Stimulated activated CD4-positive, alpha-beta T cell treated with anti-CD3 and anti-CD28 coated beads, Interleukin-12 subunit alpha, Interleukin-12 subunit beta, amount 100 ng/mL, for 48 hours (primary cell): ENCODE data around the gene CMPK1.
"Not testable (repeated sequence)": the region's sequence is repeated elsewhere in the genome, so short reads cannot be mapped to it uniquely, and the experiment has no call there.

Experiments
- DNase-seq, 3 donors: peaks; one replicate each; pipeline ENCODE4 v3.0.0-alpha.2; 2020; ENCODE audit warnings: low read depth in 2 of 3, low spot score in 1 of 3

CMPK1 gene

DNA sequence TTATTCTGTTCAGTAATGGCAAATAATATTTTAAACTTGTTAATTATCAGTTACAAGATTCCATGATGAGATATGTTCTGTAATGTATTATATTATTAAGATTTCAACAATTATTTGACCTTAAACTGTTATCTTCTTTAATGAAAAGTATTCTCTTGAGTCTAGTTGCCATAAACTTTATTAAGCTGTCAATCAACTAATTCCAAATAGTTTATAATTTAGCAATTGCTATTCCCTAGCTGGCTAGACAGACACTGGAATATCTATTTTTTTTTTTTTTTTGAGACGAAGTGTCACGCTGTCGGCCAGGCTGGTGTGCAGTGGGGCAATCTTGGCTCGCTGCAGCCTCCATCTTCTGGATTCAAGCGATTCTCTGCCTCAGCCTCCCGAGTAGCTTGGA is 3.8 kb downstream of the CMPK1 start:
- DNase-seq: no peak

DNA sequence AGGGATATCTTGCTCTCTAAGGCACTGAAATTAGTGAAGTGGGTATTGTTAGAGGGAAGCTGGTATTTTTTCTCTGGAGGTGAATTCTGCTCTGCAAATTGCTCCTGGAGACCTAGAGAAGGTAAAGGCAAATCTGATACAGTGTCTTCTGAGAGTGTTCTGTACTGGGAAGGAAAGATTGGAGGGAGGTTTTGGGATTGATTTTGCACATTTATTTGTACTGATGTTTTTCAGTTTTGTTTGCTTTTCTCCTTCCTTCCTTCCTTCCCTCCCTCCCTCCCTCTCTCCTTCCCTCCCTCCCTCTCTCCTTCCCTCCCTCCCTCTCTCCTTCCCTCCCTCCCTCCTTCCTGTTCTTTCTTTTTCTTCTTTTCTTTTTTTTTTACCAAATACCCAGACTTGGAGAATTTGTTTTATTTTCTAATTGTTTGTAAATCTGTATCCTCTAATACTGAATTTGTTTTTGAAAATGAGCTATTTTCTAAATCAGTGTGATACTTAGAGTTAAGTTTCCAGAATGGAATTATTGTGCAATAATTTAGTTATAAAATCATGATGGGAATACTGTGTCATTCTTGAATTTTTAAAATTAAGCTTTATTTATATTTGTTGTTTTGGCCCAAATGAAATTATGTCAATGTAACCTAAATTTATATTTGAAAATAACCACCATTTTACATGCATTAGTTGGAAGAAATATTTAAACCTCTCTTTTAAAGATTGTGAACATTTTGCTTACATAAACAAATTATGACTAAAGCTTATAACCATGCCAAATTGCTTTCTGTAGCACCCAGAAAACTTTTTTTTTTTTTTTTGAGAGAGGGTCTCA is 4.9 kb downstream of the CMPK1 start:
- DNase-seq: no peak

DNA sequence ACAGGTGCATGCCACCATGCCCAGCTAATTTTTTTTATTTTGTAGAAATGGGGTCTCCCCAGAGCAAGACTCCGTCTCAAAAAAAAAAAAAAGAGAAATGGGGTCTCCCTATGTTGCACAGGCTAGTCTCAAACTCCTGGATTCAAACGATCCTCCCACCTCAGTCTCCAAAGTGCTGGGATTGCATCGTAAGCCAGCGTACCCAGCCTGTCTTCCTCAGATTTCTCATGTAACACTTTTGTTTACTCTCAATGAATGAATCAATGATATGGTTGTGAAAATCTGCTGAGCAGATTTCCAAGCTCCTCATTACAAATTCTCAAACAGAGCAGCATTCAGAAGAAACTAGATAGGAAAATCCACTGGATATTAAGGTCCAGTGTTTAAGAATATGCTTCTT is 6.6 kb downstream of the CMPK1 start:
- DNase-seq: no peak

DNA sequence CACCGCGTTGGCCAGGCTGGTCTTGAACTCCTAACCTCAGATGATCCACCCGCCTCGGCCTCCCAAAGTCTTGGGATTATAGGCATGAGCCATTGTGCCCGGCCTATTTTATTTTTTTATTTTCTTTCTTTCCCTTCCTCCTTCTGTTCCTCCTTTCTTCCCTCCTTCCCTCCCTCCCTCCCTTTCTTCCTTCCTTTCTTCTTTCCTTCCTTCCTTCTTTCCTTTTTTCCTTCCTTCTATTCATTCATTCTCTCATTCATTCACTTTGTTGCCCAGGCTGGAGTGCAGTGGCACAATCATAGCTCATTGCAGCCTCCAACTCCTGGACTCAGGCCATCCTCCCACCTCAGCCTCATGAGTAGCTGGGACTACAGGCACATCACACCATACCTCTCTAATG is 13.4 kb downstream of the CMPK1 start:
- not testable (repeated sequence) for DNase-seq

DNA sequence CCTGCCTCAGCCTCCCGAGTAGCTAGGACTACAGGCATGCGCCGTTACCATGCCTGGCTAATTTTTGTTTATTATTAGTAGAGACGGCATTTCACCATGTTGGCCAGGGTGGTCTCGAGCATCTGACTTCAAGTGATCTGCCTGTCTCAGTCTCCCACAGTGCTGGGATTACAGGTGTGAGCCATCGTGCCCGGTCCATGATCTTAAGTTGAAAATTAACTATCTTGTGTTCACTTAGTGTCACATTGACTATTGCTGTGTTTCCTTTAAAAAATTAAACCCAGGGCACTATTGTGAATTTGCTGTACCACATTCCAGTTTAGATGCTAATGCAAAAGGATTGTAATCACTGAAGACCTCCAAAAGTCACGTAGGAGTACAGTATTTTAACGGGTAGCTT is 14.1 kb downstream of the CMPK1 start:
- no peak for DNase-seq

DNA sequence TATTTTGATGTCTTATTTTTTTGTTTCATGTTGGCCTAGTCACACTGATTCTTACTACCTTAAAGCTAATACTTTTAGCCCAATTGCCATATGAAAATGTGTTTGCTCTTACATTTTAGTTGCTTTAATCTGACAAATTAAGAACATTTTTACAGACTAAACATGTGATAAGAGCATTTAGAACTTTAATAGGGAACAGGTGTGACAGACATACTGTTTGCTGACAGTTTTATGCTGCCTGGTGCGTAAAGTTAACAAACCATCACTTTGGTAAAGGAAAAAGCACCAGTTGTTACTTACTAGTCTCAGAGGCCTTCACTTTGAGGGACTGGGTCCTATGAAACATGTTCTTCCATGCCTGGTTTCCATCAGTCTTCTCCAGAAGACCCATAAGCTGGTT is 14.7 kb downstream of the CMPK1 start:
- no peak for DNase-seq

DNA sequence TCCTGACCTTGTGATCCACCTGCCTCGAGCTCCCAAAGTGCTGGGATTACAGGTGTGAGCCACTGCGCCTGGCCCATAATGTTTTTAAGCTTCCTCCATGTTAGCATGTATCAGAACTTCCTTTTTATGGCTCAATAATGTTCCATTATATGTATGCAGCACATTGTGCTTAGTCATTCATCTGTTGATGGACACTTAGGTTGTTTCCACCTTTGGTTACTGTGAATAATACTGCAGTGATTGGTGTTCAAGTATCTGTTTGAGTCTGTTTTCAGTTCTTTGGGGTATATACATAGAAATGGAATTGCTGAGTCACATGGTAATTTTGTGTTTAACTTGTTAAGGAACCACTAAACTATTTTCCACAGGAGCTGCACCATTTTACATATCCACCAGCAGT is 17.7 kb downstream of the CMPK1 start:
- no peak for DNase-seq

DNA sequence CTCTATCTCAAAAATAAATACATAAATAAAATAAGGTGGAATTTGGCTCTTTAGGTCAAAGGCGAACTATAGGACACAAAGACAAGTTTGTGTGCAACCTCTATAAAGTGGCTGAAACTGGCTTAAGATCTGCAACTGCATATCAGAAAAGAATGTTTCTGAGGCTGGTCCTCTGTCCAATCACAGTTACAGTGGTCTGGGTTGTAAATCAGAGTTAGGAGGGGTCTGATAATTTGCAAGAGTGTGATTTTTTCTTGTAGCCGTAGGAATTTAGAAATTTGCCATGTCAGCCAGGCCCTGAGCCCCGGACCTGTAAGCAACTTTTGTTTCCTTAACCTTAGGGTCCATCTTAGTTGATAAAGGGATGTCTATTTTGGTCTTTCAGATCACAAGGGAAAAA is 27.8 kb downstream of the CMPK1 start:
- DNase-seq: no peak

DNA sequence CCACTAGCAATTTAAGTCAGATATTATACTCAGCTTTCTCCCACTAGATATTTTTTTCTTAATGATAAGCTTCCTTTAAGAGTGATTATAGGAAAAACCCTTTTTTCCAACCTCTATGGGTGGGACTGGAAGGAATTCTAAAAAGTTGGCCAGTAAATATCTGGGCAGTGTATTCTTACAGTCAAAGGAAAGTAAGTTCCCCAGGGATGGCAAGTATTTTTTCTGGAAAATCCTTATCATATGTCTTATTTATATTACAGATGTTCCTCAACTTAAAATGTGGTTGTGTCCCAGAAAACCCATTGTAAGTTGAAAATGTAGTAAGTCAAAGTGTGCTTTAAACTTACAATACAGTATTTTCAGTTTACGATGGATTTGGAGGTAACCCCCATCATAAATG is 29.2 kb downstream of the CMPK1 start:
- DNase-seq: no peak

DNA sequence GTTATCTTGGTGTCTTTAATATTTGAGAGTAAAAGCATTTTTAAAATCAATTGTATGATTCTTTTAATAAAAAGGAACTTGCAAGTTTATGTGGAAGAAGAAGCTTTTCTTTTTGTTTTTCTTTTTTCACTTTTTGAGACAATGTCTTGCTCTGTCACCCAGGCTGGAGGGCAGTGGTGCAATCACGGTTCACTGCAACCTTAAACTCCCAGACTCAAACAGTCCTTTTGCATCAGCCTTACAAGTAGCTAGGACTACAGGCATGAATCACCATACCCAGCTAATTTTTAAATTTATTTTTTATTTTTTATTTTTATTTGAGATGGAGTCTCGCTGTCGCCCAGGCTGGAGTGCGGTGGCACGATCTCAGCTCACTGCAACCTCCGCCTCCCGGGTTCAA is 34.1 kb downstream of the CMPK1 start:
- DNase-seq: no peak

DNA sequence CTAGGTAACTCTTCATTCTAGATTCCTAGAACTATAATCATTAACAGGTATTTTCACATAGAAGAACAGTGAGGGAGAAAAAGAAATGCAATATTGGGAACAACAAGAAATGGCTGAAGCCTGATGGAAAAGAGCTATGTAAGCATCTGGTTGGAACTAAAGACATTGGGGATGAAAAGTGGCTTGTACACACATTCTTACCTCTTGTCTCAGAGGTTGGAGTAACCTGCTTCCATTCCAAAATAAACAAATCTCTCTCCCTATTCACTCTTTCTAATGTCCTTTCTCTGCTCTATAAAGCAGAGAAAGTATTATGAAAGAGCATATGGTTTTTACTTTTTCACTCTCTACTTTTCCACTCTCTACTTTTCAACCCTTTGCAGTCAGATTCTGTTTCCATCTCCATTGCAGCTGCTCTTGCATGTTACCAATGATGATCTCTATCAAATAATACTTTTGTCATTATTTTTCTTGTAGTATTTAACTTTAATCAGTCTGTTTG is 37.5 kb downstream of the CMPK1 start:
- DNase-seq: no peak

DNA sequence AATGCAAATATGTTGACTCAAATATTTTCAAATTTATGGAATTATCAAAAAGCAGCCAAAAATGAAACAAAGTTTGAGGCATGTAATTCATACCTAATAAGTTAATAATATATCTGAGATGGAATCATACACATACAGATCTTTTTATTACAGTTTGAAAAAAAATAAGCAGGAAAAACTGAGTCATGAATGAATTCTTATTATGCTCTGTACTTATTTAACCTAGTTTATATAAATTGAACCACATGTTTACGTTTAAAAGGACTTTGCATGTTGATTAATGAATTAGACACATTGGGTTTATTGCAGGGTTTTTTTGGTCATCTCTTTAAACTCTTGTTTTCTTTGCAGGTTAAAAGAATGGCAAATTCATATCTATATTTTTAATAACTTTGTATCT is 40.9 kb downstream of the CMPK1 start:
- no peak for DNase-seq

DNA sequence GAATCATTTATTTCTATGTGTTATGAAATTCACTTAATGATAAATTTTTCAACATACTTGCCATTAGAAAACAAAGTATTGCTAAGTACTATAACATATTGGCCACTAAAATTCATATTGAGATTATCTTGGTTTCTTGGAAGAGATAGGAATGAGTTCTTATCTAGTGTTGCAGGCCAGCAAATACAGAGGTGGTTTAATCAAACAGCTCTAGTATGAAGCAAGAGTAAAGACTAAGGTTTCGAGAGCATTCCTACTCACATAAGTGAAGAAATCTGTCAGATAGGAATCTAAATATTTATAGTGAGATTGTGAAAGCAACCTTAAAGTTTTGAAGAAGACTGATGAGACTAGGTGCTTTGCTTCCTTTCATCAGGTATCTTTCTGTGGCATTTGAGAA is 44.6 kb downstream of the CMPK1 start:
- no peak for DNase-seq

DNA sequence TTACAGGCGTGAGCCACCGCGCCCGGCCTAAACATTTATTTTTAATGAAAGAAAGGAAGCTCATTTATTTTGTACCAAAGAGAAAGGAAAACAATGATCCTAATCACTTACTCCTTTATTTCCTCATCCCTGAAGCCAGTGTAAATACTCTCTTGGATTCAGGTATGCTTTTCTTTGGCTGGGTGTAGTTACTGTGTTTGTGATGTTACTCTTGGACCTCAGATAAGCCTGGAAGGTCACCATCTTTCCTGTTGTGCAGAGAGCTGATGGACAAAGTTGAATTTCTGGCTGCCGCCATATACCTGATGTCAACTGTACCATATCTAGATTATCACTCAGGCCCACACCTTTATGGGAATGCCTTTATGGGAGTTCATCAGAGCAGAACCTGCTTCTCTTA is 47.1 kb downstream of the CMPK1 start:
- no peak for DNase-seq

DNA sequence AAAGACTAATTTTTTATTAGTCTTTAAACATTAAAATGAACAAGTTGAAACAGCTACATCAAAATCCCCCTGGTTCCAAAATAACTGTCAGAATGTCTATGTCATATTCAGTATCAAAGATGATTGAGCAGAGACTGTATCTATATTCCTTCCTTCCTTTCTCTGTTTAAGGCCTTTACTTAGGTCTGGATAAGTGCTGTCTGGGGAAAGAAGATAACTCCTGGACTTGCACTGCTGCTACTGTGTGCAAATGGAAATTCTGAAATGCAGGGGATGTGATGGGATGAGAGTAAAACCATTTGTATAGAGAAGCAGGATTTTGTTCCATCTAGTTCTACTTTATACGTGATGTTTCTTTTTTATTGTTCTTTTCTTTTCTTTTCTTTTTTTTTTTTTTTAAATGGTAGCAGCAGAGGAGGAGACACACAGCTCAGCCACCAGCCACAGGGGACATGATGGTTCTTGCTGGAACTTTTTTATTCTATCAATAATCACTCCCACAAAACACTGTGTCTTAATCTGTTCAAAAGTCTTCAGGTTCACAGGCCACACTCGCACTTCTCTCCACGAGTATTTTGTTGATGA is 48.9 kb downstream of the CMPK1 start:
- no peak for DNase-seq

DNA sequence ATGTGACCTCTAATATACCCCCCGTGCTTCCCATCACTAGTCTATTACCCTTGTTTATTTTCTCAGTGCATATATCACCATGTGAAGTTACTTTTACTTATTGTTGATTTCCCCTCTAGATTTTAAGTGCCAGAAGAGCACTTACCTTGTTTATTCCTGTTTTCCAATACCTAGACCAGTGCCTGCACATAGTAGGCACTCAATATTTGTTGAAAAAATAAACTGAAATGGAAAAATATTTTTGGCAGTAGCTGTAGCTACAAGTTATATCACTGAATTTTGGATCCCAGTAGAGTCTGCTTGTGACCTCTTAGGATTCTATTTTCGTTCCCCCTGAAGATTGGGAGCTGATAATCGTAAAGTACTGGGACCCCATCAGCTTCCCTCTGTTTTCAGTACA is 50.5 kb downstream of the CMPK1 start:
- DNase-seq: no peak

DNA sequence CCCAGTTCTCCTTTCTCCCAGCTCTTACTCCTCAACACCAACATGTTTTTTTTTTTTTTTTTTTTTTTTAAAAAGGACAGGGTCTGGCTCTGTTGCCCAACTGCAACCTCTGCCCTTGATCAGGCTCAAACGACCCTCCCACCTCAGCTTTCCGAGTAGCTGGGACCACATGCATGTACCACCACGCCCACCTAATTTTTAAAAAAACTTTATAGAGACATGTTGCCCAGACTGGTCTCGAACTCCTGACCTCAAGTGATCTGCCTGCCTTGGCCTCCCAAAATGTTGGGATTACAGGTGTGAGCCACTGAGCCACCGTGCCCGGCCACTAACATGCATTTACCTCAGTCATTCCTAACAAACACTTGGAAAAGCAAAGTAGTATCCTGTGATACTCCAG is 51.4 kb downstream of the CMPK1 start:
- DNase-seq: no peak

DNA sequence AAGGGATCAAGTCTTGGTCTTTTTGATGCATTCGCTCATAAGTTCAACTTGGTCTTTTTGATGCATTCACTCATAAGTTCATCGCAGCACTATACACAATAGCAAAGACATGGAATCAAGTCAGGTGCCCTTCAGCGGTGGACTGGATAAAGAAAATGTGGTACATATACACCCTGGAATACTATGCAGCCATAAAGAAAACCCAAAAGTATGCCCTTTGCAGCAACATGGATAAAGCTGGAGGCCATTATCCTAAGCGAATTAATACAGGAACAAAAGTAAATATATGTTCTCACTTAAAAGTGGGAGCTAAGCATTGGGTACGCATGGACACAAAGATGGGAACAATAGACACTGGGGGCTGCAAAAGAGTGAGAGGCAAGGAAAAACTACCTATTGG is 52.7 kb downstream of the CMPK1 start:
- DNase-seq: no peak

DNA sequence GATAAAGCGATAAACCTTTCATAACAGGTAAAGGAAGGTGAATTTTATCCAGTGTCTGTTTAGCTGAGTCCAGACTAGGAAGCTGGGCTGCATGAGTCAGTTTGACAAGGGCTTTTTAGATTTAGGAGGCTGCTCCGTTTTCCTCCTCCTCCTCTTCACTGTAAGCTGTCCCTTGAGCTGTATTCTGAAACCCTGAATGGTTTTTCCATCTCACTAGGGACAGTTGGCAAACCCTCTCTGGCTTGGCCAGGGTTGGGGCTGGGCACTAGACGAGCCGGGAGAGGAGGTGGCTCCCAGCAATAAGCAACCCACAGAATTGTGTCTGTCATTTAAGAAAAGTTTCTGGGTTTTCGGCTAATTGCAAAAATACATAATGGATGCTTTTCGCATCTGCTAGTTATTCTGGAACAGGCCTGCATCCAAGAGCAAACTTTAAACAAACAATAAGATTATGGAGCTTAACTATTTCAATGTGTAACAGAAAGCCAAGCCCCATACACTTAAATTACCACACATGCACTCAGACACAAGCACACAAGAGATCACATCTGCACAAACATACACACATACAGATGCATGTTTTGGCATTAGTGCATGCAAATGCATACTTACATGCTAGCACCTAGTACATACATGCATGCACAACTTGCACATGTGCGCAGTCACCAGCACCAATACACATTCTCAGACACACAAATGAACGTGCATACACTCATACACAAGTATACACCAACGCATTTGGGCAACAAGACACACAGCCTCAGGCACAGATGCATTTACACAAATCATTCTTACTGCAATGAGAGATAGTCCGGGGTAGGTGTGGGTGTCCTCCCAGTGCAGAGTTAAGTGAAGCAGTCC is 54.7 kb downstream of the CMPK1 start:
- no peak for DNase-seq

DNA sequence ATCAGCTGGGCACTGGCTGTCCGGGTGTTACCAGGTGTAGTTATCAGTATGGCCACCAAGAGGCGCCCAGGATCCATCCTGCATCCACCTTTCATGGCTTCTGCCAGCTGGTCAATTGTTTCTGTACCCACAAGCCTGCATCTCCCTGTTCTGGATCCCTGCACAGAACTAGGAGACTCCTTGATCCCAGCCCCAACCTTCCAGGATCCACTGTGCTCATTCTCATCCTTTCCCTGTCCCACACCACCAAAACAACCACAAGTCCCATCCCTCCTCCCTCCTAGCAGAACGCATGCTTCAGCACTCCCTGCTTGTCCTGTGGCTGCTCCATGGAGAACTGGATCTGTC is 55.3 kb downstream of the CMPK1 start:
- peak; percentile 26 to 48 (median 38) for DNase-seq

DNA sequence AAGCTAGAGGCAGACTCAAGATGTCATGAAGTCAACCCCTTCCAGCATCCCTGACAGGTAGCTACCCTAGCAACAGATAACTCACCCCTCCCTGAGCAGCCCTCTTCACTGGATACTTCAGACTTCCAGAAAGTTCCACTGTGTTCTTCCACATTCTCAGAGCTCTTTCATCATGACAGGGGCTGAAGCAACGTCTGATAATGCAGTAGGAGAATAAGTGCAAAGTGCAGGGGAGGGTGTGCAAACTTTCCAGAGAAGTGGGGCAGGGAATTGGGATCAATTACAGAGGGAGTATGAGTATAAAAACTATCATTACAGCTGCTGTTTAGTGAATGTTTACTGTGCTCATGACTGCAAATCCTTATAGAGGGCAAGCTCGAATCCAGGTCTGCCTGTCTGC is 56.1 kb downstream of the CMPK1 start:
- DNase-seq: no peak

DNA sequence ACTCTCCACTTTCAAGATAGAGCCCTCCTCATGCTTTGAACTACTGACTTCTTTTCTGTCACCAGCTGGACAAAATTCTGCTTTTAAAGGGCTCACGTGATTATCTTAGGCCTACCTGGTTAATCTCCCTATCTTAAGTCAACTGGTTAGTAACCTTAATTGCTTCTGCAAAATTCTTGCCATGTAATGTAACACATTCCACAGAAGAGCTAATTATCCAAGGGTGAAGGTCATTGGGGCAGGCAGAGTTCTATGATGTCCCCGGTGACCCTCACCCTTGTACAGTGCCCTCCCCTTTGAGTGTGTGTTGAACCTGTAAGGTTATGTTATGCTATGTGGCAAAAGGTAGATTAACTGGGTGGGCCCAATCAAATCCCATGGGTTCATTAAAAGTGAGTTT is 57.3 kb downstream of the CMPK1 start:
- DNase-seq: no peak
